K562 (cell line): ENCODE data around the gene GRIK3. TPM values are rescaled to one million over a fixed set of nuclear protein-coding genes. Genes with fewer than 3 reads are reported as not detected.

Source experiments
- ATAC-seq: fragments of 200-7000 bp; cut with Tn5 transposase; 3 replicates; pipeline ENCODE4 v1.9.1; 2020; ENCODE audit warnings: moderate library complexity
- BruUV-seq: library from RNA; stranded (reverse); fragments of 400-500 nt; replicated peaks from 2 replicates; lab custom pipeline; 2021; lab: Mats Ljungman, UMichigan
- CTCF ChIA-PET: fragments of 300-600 bp; formaldehyde crosslinking; extraction: SDS; loops from one replicate; lab custom pipeline; 2021; ENCODE audit warnings: low intra/inter-chr PET ratio; lab: Yijun Ruan, JAX
- POLR2A ChIA-PET: fragments of 300-600, 350-650 bp; sonication (Branson Sonifier 250); formaldehyde crosslinking; extraction: SDS; loops from one replicate; lab custom pipeline; 2021; ENCODE audit warnings: antibody characterized with exemption, inconsistent platforms; lab: Yijun Ruan, JAX
- DNase-seq, 4 experiments: peaks; one replicate each; pipeline versions ENCODE4 v3.0.0 to v3.0.0-alpha.2; 2011 to 2018; ENCODE audit warnings: low spot score in 3 of 4, mixed read lengths in 3 of 4; ENCODE audit errors: extremely low read depth in 1 of 4
- FAIRE-seq: peaks from 2 replicates; lab custom pipeline; 2011; peaks lifted over from hg19 to GRCh38; lab: Jason Lieb, UNC
- H2AFZ ChIP-seq: 2 replicates; pipeline ENCODE4 v1.6.0; 2011; ENCODE audit warnings: low read depth, low read length, control low read depth, inconsistent platforms
- H3K27ac ChIP-seq: fragments of 200-600 bp; 3 replicates; pipeline ENCODE4 v1.8.0; 2011; ENCODE audit warnings: low read depth, mild to moderate bottlenecking, control low read depth, inconsistent platforms, low read length, moderate library complexity, mixed read lengths; ENCODE audit errors: extremely low read depth
- H3K27me3 ChIP-seq, 2 experiments: fragments of 300-600 bp in 1 of 2; 2 replicates in 1 of 2; 3 replicates in 1 of 2; pipeline versions ENCODE4 v1.6.0 to v1.8.0; 2011; ENCODE audit warnings: inconsistent platforms in 2 of 2, low read length in 2 of 2, mild to moderate bottlenecking in 1 of 2, mixed read lengths in 1 of 2, moderate library complexity in 1 of 2; ENCODE audit not compliant: control insufficient read depth in 2 of 2, insufficient read depth in 2 of 2
- H3K36me3 ChIP-seq: fragments of 300-600 bp; 3 replicates; pipeline ENCODE4 v1.8.0; 2011; ENCODE audit warnings: mild to moderate bottlenecking, low read length, inconsistent platforms; ENCODE audit not compliant: control insufficient read depth, insufficient read depth
- H3K4me1 ChIP-seq, 2 experiments: fragments of 200-600 bp in 1 of 2; replicated peaks in 1 of 2; 2 replicates in 1 of 2; 3 replicates in 1 of 2; pipeline versions ENCODE4 v1.5.1 to v1.8.0; 2011; ENCODE audit warnings: inconsistent platforms in 2 of 2, low read length in 2 of 2, mild to moderate bottlenecking in 1 of 2, mixed read lengths in 1 of 2, moderate library complexity in 1 of 2; ENCODE audit not compliant: control insufficient read depth in 2 of 2, insufficient read depth in 2 of 2
- H3K4me2 ChIP-seq: 2 replicates; pipeline ENCODE4 v1.6.1; 2011; ENCODE audit warnings: low read length, control low read depth, inconsistent platforms, mixed read lengths; ENCODE audit not compliant: insufficient read depth
- H3K4me3 ChIP-seq: fragments of 200-600 bp; sonication (generic), shearing (Covaris generic); 2 replicates; pipeline ENCODE4 v1.5.1; 2016; ENCODE audit warnings: control low read depth, inconsistent platforms
- H3K79me2 ChIP-seq: fragments of 200-600 bp; 3 replicates; pipeline ENCODE4 v1.8.0; 2011; ENCODE audit warnings: low read length, inconsistent platforms; ENCODE audit not compliant: control insufficient read depth, insufficient read depth
- H3K9ac ChIP-seq, 2 experiments: 2 replicates each; pipeline versions ENCODE4 v1.6.0 to v1.6.1; 2011; ENCODE audit warnings: low read depth in 2 of 2, low read length in 2 of 2, control low read depth in 1 of 2, inconsistent platforms in 1 of 2, mild to moderate bottlenecking in 1 of 2, mixed read lengths in 1 of 2; ENCODE audit not compliant: insufficient read depth in 1 of 2
- H3K9me1 ChIP-seq: one replicate; pipeline ENCODE4 v1.6.0; 2011; ENCODE audit warnings: inconsistent platforms, mild to moderate bottlenecking, low read length, moderate library complexity; ENCODE audit not compliant: control insufficient read depth, insufficient read depth
- H3K9me3 ChIP-seq: replicated peaks from 2 replicates; pipeline ENCODE4 v1.5.1; 2011; ENCODE audit warnings: low read depth, low read length, inconsistent platforms; ENCODE audit not compliant: control insufficient read depth, insufficient read depth
- H4K20me1 ChIP-seq: replicated peaks from 2 replicates; pipeline ENCODE4 v1.6.1; 2011; ENCODE audit warnings: low read length, inconsistent platforms, mixed read lengths; ENCODE audit not compliant: control insufficient read depth, insufficient read depth
- CBX1 ChIP-seq: sonication (generic); IDR thresholded peaks from 2 replicates; pipeline ENCODE4 v1.6.1; 2016; ENCODE audit warnings: antibody characterized with exemption, low read depth, mild to moderate bottlenecking
- ZNF134 ChIP-seq: fragments of 250-450 bp; sonication (Bioruptor Pico); conservative IDR thresholded peaks from 2 replicates; pipeline ENCODE4 v1.4.0; 2020
- ZNF717 ChIP-seq: fragments of 250-450 bp; sonication (Bioruptor Pico); IDR thresholded peaks from 2 replicates; pipeline ENCODE4 v1.5.0; 2021
- ZNF766 ChIP-seq: fragments of 200-800 bp; sonication (Bioruptor generic); conservative IDR thresholded peaks from 2 replicates; pipeline ENCODE4 v1.6.1; 2016; ENCODE audit warnings: missing genetic modification characterization, missing compliant biosample characterization
- WGBS: fragments of 100-300 bp; shearing (Covaris generic); methylation state at CpG from one replicate; pipeline ENCODE4 v1.1.6; 2016; ENCODE audit warnings: low coverage, mixed read lengths; ENCODE audit not compliant: insufficient coverage; ENCODE audit errors: missing lambda C conversion rate; 5-methylcytosine and 5-hydroxymethylcytosine counted together
- in situ Hi-C: fragments of 300-500 bp; cut with MboI; formaldehyde crosslinking; loops from 4 replicates; pipeline ENCODE4 v1.15.0; 2018; ENCODE audit warnings: inconsistent platforms, mixed read lengths
- intact Hi-C: fragments of 100-400 bp; cut with micrococcal nuclease; formaldehyde crosslinking; loops from 2 replicates; pipeline ENCODE4 v1.14.2; 2022
- polyA plus RNA-seq, 8 experiments: library from polyadenylated mRNA; depleted of rRNA in 4 of 8; stranded (reverse) in 5 of 8; unstranded in 3 of 8; fragments of >200 nt; fragmentation: Nextera tagmentation in 2 of 8; fragmentation: Illumina TruSeq in 1 of 8; extraction: Ambion mirVana in 2 of 8; extraction: Trizol in 1 of 8; gene quantifications; 2 replicates each; pipeline versions ENCODE4 v1.2.1 to v1.2.3, GENCODE V29; 2011 to 2014; ENCODE audit warnings: inconsistent platforms in 1 of 8, missing spikeins in 1 of 8
- total RNA-seq, 7 experiments: library from RNA; depleted of rRNA in 6 of 7; stranded (reverse); fragments of >200 nt in 6 of 7; fragmentation: Illumina TruSeq in 2 of 7; extraction: Trizol in 2 of 7; gene quantifications; 2 replicates each; pipeline versions ENCODE4 v1.2.1 to v1.2.3, GENCODE V29; 2011 to 2021; ENCODE audit warnings: low replicate concordance in 1 of 7
- TF ChIP-seq, protein P1 (sequence below): fragments of 250-450 bp; sonication (Bioruptor Pico); IDR thresholded peaks from 2 replicates; pipeline ENCODE4 v1.8.0; 2021; ENCODE audit warnings: moderate library complexity, mild to moderate bottlenecking, inconsistent platforms
- TF ChIP-seq, protein P2 (sequence below), 2 experiments: fragments of 450-650 bp; formaldehyde crosslinking in 1 of 2; IDR thresholded peaks; 2 replicates each; pipeline versions ENCODE4 v1.4.0 to v1.6.1; 2014 to 2020; ENCODE audit warnings: mild to moderate bottlenecking in 2 of 2, borderline replicate concordance in 1 of 2, low read depth in 1 of 2
- TF ChIP-seq, protein P3 (sequence below): fragments of 450-650 bp; formaldehyde crosslinking; IDR thresholded peaks from 2 replicates; pipeline ENCODE4 v1.4.0; 2020; ENCODE audit warnings: mild to moderate bottlenecking, mixed read lengths

The GRIK3 gene
- total and polyA plus RNA-seq, 9 of the 15 experiments (the other 6 are each of a cell fraction or from before 2014, with no cell fraction given): not detected

DNA sequence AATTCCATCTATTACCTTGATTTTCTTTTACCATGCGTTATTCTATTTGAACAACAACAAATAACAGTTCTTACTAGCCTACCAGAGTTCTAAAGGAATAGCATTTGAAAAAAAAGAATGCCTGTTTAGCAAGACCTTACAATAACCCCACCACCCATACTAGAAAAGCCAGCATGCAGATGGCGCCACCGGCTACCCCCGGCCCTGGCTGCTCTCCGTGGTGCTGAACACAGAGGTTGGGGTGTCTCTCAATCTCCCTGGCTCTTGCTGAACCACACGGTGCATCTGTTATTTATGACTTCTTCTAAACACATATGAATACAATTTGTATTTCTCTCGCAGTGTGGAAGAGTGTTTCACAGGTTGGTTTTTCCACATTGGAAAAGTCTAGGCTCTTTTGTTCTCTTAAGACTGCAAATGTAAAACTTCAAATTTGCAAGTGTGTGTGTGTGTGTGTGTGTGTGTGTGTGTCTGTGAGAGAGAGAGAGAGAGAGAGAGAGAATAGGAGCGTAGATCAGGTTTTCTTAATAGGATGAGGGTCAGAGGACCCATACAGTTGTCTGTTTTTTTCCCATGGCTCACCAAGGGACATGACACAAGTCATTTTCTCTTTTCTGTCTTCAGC is 13.6 kb downstream of the GRIK3 start:
- 1% methylated on average over 8 of the region's 8 CpGs for WGBS
- BruUV-seq: no TSS peak
- Histone ChIP-seq H3K4me2 (no peak overlapping the region), H3K9ac (no peak overlapping the region), H3K27me3 (no peaks in the 10 kb centered on the region), H3K36me3 (no peaks in the 10 kb centered on the region), H3K9me1 (no peaks in the 10 kb centered on the region), H3K27ac (no peak overlapping the region), H3K9me3 (no peaks in the 10 kb centered on the region), H2AFZ (no peak overlapping the region), H3K79me2 (no peaks in the 10 kb centered on the region), H3K4me1 (no peaks in the 10 kb centered on the region), H3K4me3 (no peak overlapping the region), H4K20me1 (peaks cover 4% of the 10 kb centered on the region; the same call in 1 of the 2 replicates)
- ChIA-PET POLR2A (interaction anchor here (0.6 kb wide), 1 partner anchor 11 kb away, joined by 4 read pairs; no protein-coding TSS in a partner anchor), CTCF (interaction anchor here (0.6 to 1.2 kb wide), 4 partner anchors 65 to 1063 kb away, joined by 3 to 4 read pairs (median 3); no protein-coding TSS in a partner anchor)
- in situ Hi-C loops: no loop called here
- DNase-seq (peak; percentile 67 to 82 (median 72)), FAIRE-seq (peak; percentile 72), ATAC-seq (peak; percentile 90)
- intact Hi-C loops: loop anchor here (10.0 kb wide), 2 partner anchors 316 to 414 kb away; no protein-coding TSS in a partner anchor
- TF ChIP-seq, protein P1, sequence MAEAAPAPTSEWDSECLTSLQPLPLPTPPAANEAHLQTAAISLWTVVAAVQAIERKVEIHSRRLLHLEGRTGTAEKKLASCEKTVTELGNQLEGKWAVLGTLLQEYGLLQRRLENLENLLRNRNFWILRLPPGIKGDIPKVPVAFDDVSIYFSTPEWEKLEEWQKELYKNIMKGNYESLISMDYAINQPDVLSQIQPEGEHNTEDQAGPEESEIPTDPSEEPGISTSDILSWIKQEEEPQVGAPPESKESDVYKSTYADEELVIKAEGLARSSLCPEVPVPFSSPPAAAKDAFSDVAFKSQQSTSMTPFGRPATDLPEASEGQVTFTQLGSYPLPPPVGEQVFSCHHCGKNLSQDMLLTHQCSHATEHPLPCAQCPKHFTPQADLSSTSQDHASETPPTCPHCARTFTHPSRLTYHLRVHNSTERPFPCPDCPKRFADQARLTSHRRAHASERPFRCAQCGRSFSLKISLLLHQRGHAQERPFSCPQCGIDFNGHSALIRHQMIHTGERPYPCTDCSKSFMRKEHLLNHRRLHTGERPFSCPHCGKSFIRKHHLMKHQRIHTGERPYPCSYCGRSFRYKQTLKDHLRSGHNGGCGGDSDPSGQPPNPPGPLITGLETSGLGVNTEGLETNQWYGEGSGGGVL (CRISPR knock-in tag): no peak
- TF ChIP-seq, protein P2, sequence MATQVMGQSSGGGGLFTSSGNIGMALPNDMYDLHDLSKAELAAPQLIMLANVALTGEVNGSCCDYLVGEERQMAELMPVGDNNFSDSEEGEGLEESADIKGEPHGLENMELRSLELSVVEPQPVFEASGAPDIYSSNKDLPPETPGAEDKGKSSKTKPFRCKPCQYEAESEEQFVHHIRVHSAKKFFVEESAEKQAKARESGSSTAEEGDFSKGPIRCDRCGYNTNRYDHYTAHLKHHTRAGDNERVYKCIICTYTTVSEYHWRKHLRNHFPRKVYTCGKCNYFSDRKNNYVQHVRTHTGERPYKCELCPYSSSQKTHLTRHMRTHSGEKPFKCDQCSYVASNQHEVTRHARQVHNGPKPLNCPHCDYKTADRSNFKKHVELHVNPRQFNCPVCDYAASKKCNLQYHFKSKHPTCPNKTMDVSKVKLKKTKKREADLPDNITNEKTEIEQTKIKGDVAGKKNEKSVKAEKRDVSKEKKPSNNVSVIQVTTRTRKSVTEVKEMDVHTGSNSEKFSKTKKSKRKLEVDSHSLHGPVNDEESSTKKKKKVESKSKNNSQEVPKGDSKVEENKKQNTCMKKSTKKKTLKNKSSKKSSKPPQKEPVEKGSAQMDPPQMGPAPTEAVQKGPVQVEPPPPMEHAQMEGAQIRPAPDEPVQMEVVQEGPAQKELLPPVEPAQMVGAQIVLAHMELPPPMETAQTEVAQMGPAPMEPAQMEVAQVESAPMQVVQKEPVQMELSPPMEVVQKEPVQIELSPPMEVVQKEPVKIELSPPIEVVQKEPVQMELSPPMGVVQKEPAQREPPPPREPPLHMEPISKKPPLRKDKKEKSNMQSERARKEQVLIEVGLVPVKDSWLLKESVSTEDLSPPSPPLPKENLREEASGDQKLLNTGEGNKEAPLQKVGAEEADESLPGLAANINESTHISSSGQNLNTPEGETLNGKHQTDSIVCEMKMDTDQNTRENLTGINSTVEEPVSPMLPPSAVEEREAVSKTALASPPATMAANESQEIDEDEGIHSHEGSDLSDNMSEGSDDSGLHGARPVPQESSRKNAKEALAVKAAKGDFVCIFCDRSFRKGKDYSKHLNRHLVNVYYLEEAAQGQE (IDR thresholded peaks at IDR 0.05; ENCODE audit: borderline replicate concordance): peak; percentile 100
- TF ChIP-seq, protein P2 (CRISPR knock-in tag; IDR thresholded peaks at IDR 0.05; ENCODE audit: low read depth): peak; percentile 97
- TF ChIP-seq ZNF717 (no peak), CBX1 (no peak), ZNF134 (CRISPR knock-in tag) (no peak), ZNF766 (CRISPR knock-in tag) (peak; percentile 81)
- TF ChIP-seq, protein P3, sequence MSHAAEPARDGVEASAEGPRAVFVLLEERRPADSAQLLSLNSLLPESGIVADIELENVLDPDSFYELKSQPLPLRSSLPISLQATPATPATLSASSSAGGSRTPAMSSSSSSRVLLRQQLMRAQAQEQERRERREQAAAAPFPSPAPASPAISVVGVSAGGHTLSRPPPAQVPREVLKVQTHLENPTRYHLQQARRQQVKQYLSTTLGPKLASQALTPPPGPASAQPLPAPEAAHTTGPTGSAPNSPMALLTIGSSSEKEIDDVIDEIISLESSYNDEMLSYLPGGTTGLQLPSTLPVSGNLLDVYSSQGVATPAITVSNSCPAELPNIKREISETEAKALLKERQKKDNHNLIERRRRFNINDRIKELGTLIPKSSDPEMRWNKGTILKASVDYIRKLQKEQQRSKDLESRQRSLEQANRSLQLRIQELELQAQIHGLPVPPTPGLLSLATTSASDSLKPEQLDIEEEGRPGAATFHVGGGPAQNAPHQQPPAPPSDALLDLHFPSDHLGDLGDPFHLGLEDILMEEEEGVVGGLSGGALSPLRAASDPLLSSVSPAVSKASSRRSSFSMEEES (CRISPR knock-in tag): no peak
